Ecto neural progenitor cell (in vitro differentiated cells): ENCODE results near the gene TBC1D10A.
A peak's percentile ranks its signal among the peaks of the same experiment; 100 is the strongest.

Source experiments
- DNase-seq: peaks from one replicate; pipeline ENCODE4 v3.0.0-alpha.2; 2018; ENCODE audit warnings: low spot score

The TBC1D10A gene

DNA sequence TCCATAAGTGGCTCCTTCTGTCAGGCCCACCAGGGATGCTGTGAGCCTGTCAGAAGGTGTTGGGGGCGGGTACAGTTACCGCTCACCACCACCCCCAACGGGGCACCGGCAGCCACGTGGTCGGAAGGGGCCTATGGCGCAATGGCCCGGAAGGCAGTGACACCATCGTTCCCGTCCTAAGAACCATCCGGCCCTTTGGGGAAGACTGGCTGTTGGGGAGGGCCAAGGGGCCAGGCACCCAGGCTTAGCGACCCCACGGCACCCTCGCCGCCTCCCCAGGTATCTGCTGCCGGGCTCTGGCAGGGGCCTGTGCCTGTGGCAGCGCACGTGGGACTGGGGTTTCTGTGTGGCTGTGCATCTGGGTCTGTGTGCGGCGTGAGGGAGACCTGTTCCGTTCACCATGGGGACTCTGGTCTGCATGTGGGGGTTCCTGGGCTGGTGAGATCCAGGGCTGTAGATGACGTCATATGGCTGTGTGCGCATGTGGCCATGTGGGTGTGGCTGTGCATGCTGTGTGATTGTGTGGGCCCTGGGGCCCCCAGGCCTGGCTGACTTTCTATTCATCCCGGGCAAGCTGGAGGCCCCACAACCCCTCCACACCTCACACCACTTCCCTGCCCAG is 60.8 kb downstream of the TBC1D10A start:
- no peak for DNase-seq

DNA sequence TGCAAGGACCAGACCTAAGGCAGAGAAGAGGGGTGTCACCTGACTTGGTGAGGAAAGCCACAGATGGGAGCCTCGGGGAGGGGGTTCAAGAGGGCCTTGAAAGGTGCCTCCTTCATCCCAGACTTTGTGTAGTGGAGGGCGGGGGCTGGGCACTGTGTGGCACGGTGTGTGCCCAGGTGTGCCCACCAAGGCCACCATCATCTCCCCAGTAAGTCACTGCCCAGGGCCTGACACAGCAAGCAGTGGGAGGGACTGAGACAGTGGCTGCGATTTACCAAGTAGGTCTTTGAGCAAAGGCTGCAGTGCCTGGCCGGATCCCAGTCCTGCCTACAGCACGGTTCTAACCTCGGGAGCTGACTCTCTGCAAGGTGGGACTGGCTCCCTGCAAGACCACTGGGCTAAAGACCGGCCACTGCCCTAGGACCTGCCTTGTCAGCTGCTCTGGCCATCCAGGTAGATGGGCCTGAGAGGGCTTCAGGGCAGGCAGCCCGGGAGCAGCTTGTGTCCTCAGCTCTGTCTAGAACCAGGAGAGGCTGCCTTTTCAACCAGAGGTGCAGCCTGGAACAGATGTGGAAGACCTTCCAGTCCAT is 61.5 kb downstream of the TBC1D10A start:
- no peak for DNase-seq

DNA sequence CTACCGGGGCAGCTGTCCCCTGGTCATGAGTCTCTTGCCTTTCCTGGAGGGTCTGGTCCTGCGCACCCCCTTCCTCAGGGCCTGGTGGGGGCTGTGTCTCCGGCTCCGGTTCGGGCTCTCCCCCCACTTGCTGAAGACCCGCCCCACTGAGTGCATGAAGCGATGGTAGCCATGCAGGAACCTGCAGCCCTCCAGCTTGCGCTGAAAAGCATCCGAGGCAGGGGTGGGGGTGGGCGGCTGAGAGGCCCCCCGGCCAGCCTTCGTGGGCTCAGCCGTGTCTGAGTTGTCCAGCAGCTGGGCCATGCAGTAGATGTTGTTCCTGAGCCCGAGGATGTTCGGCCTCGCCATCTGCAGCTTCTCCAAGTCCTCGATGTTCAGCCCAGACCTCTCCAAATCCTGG is 62.9 kb downstream of the TBC1D10A start:
- no peak for DNase-seq

DNA sequence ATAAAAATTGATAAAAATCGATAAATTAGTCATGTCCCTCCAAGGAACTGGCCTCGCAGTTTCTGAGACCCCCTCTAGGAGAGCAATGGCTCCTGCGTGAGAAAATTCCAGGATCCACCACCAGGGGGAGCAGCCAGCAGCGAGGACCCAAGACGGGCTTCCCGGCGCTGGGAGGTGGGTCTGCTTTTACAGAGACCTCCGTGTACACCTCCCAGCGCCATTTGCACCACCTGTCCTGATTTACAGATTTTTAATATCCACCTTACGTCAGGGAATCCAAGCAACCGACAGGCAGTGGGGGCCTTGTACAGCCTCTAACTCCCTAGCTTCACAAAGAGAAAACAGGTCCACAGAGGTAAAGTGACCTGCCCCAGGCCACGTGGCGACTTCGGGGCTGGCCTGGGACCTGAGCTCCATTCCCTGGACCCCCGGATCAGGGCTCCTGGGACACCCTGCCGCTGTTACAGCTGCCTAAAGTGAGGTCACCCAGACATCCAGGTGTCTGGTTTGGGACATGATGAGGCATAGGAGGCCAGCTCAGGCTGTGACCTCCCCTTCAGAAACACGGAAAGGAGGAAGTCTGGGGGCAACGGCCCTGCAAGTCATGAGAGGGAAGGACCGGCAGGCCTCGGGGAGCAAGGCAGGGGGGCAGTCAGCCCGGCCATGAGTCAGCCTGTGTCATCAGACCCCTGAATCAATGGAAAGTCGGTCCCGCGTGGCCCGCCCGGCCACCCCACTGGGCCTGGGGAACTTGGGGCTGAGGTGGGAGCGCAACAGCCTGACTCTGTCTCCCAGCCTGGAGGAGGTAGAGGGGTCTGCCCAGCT is 63.6 kb downstream of the TBC1D10A start:
- peak; percentile 91 for DNase-seq

DNA sequence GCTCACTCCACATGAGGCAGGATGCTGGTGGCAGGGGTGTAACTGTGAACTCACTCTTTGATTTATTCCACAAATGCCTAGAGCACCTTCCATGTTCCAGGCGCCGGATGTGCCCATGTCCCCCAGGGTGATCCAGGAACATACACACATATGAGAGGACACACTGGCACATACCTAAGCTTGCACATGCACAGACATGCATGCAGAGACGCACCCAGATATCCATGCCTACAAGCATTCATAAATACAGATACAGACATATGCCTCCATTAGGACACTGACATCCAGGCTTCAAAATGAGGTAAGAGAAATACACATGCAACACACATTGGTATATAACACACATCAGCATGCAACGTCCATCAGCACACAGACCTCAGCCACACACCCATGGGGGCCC is 64.6 kb downstream of the TBC1D10A start:
- no peak for DNase-seq

GRCh38 chr22:30261134-30261533 is 65.6 kb downstream of the TBC1D10A start:
- DNase-seq: no peak

- DNase-seq: no peak
Observed at GRCh38 chr22:30260682-30261081, 66.1 kb downstream of the TBC1D10A start.

DNA sequence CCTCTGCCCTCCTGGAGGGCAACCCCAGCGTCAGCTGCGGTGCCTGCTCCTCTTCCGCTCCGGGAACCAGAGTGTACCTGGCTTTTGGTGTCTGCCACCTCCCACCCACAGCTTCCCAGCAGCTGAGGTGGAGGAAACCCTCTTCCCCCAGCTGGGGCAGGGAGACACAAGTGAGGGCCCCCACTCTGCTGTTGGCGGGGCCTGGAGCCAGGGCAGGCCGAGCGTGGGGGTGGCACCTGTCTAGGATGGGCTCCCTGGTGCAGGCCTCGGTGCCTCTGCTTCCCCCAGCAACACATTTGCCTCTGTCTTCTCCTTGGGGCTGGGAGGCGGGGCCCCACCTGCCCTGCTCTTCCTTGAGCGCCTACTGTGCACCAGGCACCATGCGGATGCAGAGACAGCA is 66.5 kb downstream of the TBC1D10A start:
- no peak for DNase-seq

GRCh38 chr22:30254314-30254713 is 72.4 kb downstream of the TBC1D10A start:
- no peak for DNase-seq

DNA sequence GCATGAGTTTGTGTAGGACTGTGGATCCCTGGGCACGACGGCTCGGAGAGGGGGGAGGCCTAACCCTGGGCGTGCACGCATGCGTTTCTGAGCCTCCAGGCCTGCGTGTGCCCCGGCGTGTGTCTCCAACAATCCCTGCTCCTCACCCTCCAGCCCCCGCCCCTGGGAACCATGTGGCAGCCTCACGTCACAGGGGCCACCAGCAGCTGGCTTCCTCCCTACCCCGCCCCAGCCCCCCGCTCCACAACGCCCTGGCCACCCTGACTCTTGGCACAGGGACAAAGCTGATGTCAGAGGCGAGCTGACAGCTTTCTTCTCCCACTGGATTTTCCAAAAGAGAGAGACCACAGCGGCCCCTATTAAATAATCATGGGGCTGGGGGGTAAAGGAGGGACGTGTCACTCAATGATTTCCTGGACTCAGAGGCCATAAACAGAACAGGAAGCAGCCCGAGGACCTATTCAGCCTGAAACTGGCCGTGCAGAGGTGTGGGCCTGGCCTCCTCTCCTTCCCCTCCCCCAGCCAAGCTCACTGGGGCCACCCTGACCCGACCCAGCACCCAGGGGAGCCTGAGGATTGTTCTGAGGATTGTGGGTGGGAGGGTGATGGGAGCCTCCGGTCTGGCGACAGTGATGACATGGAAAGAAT is 73.4 kb downstream of the TBC1D10A start:
- no peak for DNase-seq

GRCh38 chr22:30252411-30253204 is 74.1 kb downstream of the TBC1D10A start:
- DNase-seq: no peak

- DNase-seq: no peak
Observed at GRCh38 chr22:30251711-30252110, 75.0 kb downstream of the TBC1D10A start.

DNA sequence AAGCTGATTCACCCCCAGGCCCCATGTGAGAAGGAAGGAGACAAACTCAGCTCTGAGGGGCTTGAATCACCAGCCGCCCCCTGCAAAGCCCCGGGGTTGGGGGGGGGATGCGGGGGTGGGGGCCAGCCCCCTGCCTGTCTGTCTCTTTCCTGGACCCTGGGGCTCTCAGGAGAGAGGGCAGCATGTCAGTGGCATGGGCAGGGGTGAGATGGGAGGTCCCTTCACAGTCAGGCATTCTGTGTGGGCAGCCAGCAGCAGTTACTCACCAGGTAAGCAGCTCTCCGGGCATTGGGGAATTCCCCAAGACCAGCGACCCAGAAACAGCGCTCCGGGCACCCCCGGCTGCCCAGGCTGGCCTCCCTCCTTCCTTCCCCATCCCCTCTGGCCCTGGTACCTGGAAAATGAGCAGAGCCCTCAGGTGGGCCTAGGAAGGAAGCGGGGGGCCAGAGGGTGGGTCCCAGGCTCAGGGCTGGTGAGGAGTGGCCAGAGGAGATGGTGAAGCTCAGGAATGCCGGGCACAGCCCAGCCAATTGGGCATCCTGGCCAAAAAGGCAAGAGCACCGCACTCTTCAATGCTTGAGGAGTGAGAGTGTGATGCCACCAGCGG is 76.0 kb downstream of the TBC1D10A start:
- DNase-seq: no peak

DNA sequence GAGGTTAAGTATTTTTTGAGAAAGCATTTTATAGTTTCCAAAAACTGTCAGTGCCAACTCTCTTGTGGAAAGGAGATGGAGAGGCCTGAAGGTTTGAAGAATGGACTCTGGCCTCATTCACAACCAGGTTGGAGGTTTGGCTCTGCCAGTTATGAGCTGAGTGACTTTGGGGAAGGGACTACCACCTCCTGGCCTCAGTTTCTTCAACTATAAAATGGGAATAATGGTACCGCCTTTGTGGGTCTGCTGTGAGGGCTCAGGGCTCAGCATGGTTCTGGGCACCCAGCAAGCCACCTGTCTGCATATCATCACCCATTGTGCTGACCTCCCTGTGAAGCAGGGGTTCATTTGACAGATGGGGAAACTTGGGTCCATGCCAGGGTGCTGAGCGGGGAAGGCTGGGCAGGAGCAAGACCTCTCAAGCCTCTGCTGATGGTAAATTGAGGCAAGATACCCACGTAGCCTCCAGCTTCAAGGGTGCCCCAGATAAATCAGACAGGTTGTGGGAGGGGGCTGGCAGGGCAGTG is 76.6 kb downstream of the TBC1D10A start:
- no peak for DNase-seq

- DNase-seq: no peak
Observed at GRCh38 chr22:30249049-30250038, 77.4 kb downstream of the TBC1D10A start.

DNA sequence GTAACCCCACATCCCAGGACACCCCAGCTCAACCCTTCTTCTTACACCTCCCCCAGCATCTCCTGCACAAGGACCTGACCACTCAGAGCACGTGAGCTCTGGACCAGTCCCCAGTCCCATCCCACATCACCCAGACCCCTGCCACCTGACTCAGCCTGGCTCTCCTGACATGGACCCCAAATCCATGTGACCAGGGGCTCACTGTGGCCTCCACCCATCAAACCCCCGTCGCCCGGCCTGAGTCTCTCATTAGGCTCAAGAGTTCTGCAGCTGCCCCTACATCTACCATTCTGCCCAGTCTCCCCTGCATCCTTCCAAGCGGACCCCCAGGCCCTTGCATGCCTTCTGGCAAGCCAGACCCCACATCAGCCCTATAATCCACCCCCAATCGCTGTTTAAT is 78.3 kb downstream of the TBC1D10A start:
- DNase-seq: no peak

DNA sequence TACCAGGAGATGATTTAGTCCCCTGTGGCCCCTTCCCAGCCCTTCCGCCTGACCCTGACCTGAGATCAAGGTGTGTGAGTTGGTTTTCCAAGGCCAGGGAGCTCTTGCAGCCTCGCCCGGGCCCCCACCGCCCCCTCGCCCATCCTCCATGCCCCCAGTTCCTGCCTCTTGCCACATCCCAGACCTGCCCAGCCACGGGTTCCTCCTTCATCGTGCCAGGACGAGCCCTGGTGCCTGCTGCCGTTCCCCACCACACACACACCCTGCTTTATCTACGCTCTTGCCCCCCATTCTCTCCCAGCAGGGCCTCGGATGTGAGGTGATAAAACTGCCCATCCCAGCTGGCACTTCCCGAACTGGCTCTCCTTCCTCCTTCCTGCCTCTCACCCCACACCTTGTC is 78.8 kb downstream of the TBC1D10A start:
- no peak for DNase-seq

DNA sequence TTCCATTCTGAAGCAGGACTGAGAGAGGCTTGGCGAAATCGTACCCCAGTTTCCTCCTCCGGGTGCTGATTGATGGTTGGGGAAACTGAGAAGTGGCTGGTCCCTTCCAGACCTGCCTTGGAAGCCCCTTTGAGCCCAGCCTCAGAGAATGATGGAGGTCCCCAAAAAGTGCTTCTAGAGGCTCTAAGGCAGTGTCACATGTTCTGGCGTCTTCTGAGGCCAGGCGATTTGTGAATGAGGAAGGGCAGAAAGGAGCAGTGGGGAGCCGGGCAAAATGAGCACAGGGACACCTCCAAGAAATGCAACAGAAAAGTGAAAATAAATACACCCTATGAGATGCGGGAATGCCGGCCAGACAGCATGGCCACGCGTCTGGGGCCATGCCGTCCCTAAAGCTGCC is 79.2 kb downstream of the TBC1D10A start:
- no peak for DNase-seq

- DNase-seq: no peak
Observed at GRCh38 chr22:30246814-30247376, 79.8 kb downstream of the TBC1D10A start.
